Endothelial cell of umbilical vein (primary cell): Measurements from ENCODE around the gene SLC6A18. TPM values are rescaled to one million over a fixed set of nuclear protein-coding genes. Genes with fewer than 3 reads are reported as not detected.

Experiments used
- BruUV-seq: library from RNA; stranded (reverse); fragments of 400-500 nt; replicated peaks from 2 replicates; lab custom pipeline; 2021; lab: Mats Ljungman, UMichigan
- CTCF ChIA-PET: fragments of 300-600, 350-600 bp; sonication (Branson Sonifier 250); formaldehyde crosslinking; loops from one replicate; lab custom pipeline; 2021; ENCODE audit warnings: antibody characterized with exemption, inconsistent platforms; lab: Charles Lee
- POLR2A ChIA-PET: fragments of 300-600, 350-600 bp; sonication (Branson Sonifier 250); formaldehyde crosslinking; loops from one replicate; lab custom pipeline; 2021; ENCODE audit warnings: antibody characterized with exemption, inconsistent platforms; lab: Charles Lee
- DNase-seq: peaks from one replicate; pipeline ENCODE4 v3.0.0-alpha.2; 2011; ENCODE audit warnings: low read depth, low spot score
- FAIRE-seq: peaks from 2 replicates; lab custom pipeline; 2011; peaks lifted over from hg19 to GRCh38; lab: Jason Lieb, UNC
- H2AFZ ChIP-seq: 2 replicates; pipeline ENCODE4 v1.6.0; 2012; ENCODE audit warnings: low read depth, low read length, control low read depth, inconsistent platforms
- H3K27ac ChIP-seq: 2 replicates; pipeline ENCODE4 v1.5.1; 2011; ENCODE audit warnings: low read depth, mild to moderate bottlenecking, control low read depth, low read length, moderate library complexity; ENCODE audit not compliant: insufficient read depth
- H3K27me3 ChIP-seq, 2 experiments: 2 replicates each; pipeline versions ENCODE4 v1.6.0 to v1.6.1; 2011; ENCODE audit warnings: low read length in 2 of 2, mixed read lengths in 1 of 2; ENCODE audit not compliant: control insufficient read depth in 2 of 2, insufficient read depth in 2 of 2
- H3K36me3 ChIP-seq, 2 experiments: 2 replicates in 1 of 2; 3 replicates in 1 of 2; pipeline ENCODE4 v1.5.1; 2011; ENCODE audit warnings: low read length in 2 of 2, mild to moderate bottlenecking in 1 of 2, moderate library complexity in 1 of 2; ENCODE audit not compliant: control insufficient read depth in 2 of 2, insufficient read depth in 2 of 2; ENCODE audit errors: extremely low read depth in 1 of 2
- H3K4me1 ChIP-seq: 3 replicates; pipeline ENCODE4 v1.5.1; 2011; ENCODE audit warnings: mild to moderate bottlenecking, low read length; ENCODE audit not compliant: control insufficient read depth, insufficient read depth; ENCODE audit errors: extremely low read depth
- H3K4me2 ChIP-seq: 2 replicates; pipeline ENCODE4 v1.6.1; 2011; ENCODE audit warnings: low read length, control low read depth, mixed read lengths; ENCODE audit not compliant: insufficient read depth
- H3K4me3 ChIP-seq, 3 experiments: fragments of 200-600 bp in 1 of 3; sonication (generic), shearing (Covaris generic) in 1 of 3; replicated peaks in 1 of 3; 2 replicates each; pipeline ENCODE4 v1.5.1; 2011 to 2016; ENCODE audit warnings: control low read depth in 3 of 3, low read length in 3 of 3, mild to moderate bottlenecking in 2 of 3, inconsistent platforms in 1 of 3, low read depth in 1 of 3, moderate library complexity in 1 of 3; ENCODE audit not compliant: insufficient read depth in 1 of 3
- H3K79me2 ChIP-seq: 2 replicates; pipeline ENCODE4 v1.6.0; 2012; ENCODE audit warnings: low read length, inconsistent platforms; ENCODE audit not compliant: control insufficient read depth, insufficient read depth
- H3K9ac ChIP-seq: replicated peaks from 2 replicates; pipeline ENCODE3; 2011; ENCODE audit warnings: low read length, control low read depth; ENCODE audit not compliant: insufficient read depth; ENCODE audit errors: extremely low read depth
- H3K9me1 ChIP-seq: replicated peaks from 3 replicates; pipeline ENCODE4 v1.6.0; 2011; ENCODE audit warnings: mild to moderate bottlenecking, low read length; ENCODE audit not compliant: control insufficient read depth, insufficient read depth; ENCODE audit errors: extremely low read depth
- H3K9me3 ChIP-seq: replicated peaks from 2 replicates; pipeline ENCODE4 v1.5.1; 2012; ENCODE audit warnings: low read length, inconsistent platforms; ENCODE audit not compliant: control insufficient read depth, insufficient read depth
- H4K20me1 ChIP-seq: replicated peaks from 2 replicates; pipeline ENCODE3; 2011; ENCODE audit warnings: mild to moderate bottlenecking, low read length; ENCODE audit not compliant: control insufficient read depth, insufficient read depth; ENCODE audit errors: extremely low read depth
- EZH2 ChIP-seq: IDR thresholded peaks from 2 replicates; pipeline ENCODE4 v1.6.1; 2012; ENCODE audit warnings: borderline replicate concordance, low read depth, mild to moderate bottlenecking, moderate library complexity, low read length, inconsistent platforms; ENCODE audit not compliant: severe bottlenecking
- FOS ChIP-seq: IDR thresholded peaks from 2 replicates; pipeline ENCODE4 v1.6.1; 2011; ENCODE audit warnings: mild to moderate bottlenecking, low read length, moderate library complexity, borderline replicate concordance; ENCODE audit not compliant: insufficient read depth
- MYC ChIP-seq: IDR thresholded peaks from one replicate; pipeline ENCODE4 v1.6.1; 2011; ENCODE audit warnings: mild to moderate bottlenecking, low read depth, low read length
- dilution Hi-C: fragments of 300-500 bp; cut with MboI; formaldehyde crosslinking; loops from one replicate; pipeline ENCODE4 v1.15.0; 2019; ENCODE audit warnings: low sequenced_read_pairs; ENCODE audit not compliant: extremely low pct_ligation_motif_present
- intact Hi-C: fragments of 100-400 bp; cut with micrococcal nuclease; formaldehyde crosslinking; loops from one replicate; pipeline ENCODE4 v1.10.0; 2022
- polyA plus RNA-seq, 4 experiments: library from polyadenylated mRNA; depleted of rRNA in 3 of 4; stranded (reverse) in 3 of 4; unstranded in 1 of 4; fragments of >200 nt; gene quantifications; 2 replicates each; pipeline versions ENCODE4 v1.2.1 to v1.2.3, GENCODE V29; 2011 to 2012; ENCODE audit warnings: missing spikeins in 1 of 4
- total RNA-seq: library from RNA; stranded (reverse); gene quantifications from 2 replicates; pipeline ENCODE4 v1.2.3, GENCODE V29; 2021

The SLC6A18 gene
- total and polyA plus RNA-seq, 2 donors (not counting 3 experiments of a cell fraction or from before 2014, with no cell fraction given): not detected

DNA sequence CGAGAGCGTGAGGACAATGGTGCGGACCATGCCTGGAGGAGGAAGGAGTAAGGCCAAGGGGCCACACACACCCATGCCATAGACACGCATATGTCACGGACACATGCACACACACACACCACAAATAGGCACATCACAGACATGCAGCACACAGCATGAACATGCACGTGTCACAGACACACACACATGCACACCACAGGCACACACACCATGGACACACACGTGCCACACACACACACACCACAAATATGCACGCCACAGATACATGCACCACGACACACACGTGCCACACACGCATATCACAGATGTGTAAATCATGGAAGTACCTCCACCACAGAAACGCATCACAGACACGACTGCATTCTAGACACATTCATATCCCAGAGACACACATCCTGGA is 53.0 kb downstream of the SLC6A18 start:
- Histone ChIP-seq H3K9me1 (no peaks in the 10 kb centered on the region), H2AFZ (no peak overlapping the region), H3K79me2 (no peaks in the 10 kb centered on the region), H3K4me3 (no peak overlapping the region), H3K36me3 (no peaks in the 10 kb centered on the region), H3K27ac (no peak overlapping the region), H3K4me2 (no peak overlapping the region), H3K27me3 (no peaks in the 10 kb centered on the region), H3K9me3 (no peaks in the 10 kb centered on the region), H4K20me1 (no peaks in the 10 kb centered on the region), H3K4me1 (no peaks in the 10 kb centered on the region), H3K9ac (no peak overlapping the region)
- POLR2A ChIA-PET: no interaction called here
- FAIRE-seq (no peak), DNase-seq (no peak)
- no peak for TF ChIP-seq FOS
- no TSS peak for BruUV-seq
- CTCF ChIA-PET: no interaction called here
- dilution Hi-C loops: no loop called here
- intact Hi-C loops: no loop called here

DNA sequence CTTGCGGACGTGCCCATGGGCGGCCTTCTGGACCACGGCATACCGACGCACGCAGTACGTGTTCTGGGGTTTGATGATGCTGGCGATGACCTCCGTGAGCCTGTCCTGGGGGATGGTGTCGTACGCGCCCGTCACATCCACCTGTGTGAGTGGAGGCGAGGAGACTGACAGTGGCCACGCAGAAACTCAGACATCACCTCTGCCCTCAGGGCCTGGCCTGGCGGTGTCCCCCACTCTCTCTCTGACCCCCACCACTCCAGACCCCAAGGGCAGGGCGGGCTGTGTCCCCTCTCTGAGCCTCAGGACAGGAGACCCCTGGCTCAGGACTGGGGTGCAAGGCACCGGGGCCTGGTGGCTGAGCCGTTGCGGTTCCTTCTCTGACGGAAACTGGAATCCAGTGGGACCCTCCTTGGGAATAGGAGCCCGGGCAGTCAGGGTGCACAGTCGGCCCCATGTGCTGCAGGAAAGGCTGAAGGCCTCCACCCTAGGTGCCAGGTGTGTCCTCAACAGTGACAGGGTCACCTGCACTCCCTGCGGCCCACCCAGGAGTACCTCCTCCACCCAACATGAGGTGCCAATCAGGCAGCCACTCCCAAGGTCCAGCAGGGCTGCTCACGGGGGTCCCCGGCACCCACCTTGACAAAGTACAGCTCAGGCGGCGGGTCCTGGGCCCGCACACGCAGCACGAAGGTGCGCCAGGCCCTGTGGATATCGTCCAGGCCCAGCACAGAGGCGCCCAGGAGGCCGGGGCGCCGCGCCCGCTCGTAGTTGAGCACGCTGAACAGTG is 53.7 kb downstream of the SLC6A18 start:
- Histone ChIP-seq H3K9me3 (no peaks in the 10 kb centered on the region), H4K20me1 (no peaks in the 10 kb centered on the region), H3K27me3 (no peaks in the 10 kb centered on the region), H2AFZ (no peak overlapping the region), H3K4me1 (no peaks in the 10 kb centered on the region), H3K36me3 (no peaks in the 10 kb centered on the region), H3K4me2 (no peak overlapping the region), H3K4me3 (no peak overlapping the region), H3K79me2 (no peaks in the 10 kb centered on the region), H3K9me1 (no peaks in the 10 kb centered on the region), H3K9ac (no peak overlapping the region), H3K27ac (no peak overlapping the region)
- dilution Hi-C loops (no loop called here), intact Hi-C loops (no loop called here)
- POLR2A ChIA-PET: no interaction called here
- DNase-seq (no peak), FAIRE-seq (no peak)
- BruUV-seq: no TSS peak
- no peak for TF ChIP-seq EZH2
- no peak for TF ChIP-seq MYC
- CTCF ChIA-PET: no interaction called here
